HG03064 (cell line): ENCODE measurements around the gene TAAR6.
"Not testable (repeated sequence)": the region's sequence is repeated elsewhere in the genome, so short reads cannot be mapped to it uniquely, and the experiment has no call there.

Source experiments
- ATAC-seq: cut with Tn5 transposase; IDR thresholded peaks from one replicate; pipeline ENCODE4 v1.9.1; 2021; ENCODE audit warnings: low read depth; ENCODE audit not compliant: unreplicated experiment

The TAAR6 gene, protein sequence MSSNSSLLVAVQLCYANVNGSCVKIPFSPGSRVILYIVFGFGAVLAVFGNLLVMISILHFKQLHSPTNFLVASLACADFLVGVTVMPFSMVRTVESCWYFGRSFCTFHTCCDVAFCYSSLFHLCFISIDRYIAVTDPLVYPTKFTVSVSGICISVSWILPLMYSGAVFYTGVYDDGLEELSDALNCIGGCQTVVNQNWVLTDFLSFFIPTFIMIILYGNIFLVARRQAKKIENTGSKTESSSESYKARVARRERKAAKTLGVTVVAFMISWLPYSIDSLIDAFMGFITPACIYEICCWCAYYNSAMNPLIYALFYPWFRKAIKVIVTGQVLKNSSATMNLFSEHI

DNA sequence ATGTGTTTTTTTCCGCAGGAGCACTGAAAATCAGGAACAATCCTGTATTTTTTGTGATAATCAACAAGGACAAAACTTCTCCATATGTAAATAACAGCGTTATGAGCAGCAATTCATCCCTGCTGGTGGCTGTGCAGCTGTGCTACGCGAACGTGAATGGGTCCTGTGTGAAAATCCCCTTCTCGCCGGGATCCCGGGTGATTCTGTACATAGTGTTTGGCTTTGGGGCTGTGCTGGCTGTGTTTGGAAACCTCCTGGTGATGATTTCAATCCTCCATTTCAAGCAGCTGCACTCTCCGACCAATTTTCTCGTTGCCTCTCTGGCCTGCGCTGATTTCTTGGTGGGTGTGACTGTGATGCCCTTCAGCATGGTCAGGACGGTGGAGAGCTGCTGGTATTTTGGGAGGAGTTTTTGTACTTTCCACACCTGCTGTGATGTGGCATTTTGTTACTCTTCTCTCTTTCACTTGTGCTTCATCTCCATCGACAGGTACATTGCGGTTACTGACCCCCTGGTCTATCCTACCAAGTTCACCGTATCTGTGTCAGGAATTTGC is at the start of gene TAAR6:
TAAR6 (plus strand) TSS at position 102 of the 557 bp plus-strand sequence; CDS start at position 102, 0 bp downstream.
- ATAC-seq: no peak

DNA sequence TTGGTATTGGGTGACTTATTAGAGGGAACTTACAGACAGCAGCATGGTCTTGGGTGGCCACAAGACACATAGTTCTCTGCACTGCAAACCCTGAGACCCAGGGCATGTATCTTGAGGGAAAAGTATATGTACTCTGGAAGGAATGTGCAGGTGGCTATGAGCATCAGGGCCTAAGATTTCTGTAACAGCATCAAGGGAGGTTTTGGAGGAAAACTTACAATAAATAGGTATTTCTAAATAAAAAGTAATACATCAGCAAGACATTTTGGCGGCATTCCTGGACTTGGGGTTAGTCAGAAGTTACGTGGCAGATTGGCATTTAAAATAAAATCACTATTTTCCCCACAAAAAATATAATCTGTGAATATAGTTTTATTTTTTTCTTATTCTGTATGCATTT is 49.2 kb upstream of the TAAR6 start:
- no peak for ATAC-seq

DNA sequence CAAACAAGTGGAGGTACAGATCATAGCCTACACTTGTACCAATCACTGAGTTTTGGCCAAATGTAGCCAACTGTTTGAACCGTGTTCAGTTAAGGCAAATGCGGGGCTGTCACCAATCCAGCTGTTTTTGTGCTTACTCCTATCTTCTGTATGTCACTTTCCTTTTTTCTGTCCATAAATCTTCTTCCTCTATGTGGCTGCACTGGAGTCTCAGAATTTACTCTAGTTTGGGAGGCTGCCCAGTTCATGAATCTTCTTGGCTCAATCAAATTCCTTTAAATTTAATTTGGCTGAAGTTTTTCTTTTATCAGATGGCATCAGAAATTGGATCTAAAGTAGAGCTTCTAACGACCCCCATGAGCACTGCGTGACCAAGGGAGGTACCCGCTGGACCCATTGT is 45.5 kb upstream of the TAAR6 start:
- ATAC-seq: no peak

DNA sequence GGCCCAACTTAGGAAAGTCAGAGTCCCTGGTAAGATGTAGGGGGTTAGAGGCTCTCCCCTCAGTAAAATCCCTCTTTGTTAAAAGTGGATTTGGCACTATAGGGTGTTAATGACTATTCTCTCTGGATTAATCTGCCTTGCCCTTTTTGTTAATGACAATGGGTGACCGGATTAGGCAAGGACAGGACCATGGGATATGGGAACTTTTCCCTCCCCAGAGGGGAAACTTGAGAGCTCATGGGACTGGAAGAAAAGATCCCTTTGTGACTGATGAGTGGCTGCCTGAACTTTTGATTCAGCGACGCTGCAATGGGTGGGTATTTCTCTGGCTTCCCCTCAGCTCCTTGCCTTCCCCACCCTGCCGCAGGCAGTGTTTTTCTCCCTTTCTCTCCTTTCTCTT is 44.3 kb upstream of the TAAR6 start:
- ATAC-seq: no peak

DNA sequence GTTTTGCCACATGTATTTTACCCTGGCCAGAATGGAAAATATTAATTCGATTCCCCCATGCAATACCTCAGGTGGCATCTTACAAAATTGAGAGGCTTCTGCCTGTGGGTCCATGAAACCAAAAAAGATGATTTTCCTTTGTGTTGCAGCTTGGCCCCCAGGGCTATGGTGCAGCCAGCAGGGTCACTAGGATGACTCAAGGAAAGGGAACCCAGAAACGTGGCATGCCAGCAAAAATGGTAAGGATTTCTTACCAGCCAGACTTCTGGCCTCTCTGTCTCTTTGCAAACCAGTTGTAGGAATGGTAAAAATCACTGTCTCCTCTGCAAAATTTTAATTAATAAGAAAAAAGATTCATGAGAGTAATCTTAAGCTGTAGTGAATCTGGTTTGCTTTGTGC is 43.7 kb upstream of the TAAR6 start:
- no peak for ATAC-seq

DNA sequence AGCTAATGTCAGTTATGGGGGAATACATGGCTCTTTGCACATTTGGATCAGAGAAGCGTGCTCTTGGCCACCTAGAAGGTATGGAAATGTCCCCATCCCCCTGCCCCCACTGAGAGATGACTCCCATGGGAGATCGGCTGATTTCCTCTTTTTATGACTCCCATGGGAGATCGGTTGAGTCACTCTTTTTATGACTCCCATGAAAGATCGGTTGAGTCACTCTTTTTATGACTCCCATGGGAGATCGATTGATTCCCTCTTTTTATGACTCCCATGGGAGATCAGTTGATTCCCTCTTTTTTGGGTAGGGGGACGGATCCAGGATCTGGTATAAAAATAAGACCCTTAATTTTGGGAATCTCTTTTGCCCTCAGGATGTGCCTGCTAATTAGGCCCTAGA is 42.3 kb upstream of the TAAR6 start:
- no peak for ATAC-seq

DNA sequence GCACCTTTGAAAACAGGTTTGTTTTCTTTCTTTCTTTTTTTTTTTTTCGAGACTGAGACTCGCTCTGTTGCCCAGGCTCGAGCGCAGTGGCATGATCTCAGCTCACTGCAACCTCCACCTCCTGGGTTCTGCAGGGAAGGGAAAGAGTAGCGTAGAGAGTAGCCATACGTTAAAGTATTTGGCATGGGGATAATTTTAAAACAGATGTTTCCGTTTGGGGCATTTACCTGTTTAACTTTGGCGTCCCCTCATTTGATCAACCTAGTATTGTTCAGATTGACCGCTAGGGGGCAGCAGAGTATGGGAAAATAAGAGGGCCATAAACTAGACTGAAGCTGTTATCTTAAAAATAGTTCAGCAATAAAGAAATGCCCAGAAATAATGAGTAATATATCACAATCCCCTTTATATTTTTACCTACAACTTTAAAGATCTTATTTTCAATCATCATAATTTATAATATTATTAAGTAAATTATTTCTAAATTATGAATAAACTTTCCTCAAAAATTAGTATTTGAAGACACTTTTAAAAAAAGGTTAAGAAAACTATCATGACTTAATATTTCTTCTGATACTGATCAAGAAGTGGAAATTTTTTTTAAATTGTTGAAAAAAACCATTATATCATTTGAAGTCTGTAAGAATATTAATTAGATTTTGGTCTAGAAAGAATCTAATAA is 39.7 kb upstream of the TAAR6 start:
- ATAC-seq: peak; percentile 85

DNA sequence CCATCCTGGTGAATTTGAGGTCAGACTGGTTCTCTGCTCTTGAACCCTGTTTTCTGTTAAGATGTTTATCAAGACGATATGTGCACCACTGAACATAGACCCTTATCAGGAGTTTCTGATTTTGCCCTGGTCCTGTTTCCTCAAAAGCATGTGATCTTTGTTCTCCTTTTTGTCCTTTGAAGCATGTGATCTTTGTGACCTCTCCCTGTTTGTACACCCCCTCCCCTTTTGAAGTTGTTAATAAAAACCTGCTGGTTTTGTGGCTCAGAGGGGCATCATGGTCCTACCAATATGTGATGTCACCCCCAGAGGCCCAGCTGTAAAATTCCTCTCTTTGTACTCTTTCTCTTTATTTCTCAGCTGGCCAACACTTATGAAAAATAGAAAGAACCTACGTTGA is 35.6 kb upstream of the TAAR6 start:
- not testable (repeated sequence) for ATAC-seq

DNA sequence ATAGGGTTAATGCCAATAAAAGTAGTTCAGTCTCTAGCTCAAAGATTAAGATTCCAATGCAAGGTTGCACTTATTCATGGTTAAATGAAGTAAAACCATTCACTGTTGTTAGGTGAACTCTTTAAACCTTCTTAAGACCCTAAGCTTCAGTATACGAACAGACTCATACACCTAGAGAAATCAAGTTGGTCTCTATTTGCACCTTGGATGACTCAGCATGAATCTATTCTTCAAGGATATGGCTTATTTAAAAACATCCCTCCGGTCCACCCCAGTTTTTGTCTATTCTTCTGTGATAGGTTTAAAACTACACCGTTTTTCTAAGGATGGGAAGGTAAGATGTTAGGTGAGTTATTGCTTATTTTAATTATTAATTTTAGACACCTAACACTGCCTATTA is 33.0 kb upstream of the TAAR6 start:
- ATAC-seq: no peak

DNA sequence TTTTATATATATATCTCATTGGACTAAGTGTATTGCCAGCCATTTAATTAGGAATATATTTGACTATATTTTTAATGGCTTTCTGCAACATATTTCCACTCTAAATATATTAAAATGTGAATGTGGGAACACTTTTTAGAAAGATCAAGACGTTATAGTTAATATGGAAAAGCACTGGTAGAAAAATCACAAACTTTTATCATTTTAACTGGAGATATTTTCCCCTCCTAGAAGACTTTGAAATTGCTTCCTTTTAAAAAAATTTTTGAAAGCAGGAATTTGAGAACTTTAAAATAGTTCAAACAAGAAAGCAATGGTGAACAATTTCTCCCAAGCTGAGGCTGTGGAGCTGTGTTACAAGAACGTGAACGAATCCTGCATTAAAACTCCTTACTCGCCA is 32.1 kb upstream of the TAAR6 start, which contains the start of gene TAAR9:
TAAR9 (plus strand) TSS at position 301 of the 400 bp plus-strand sequence; CDS start at position 314, 13 bp downstream.
- ATAC-seq: no peak

DNA sequence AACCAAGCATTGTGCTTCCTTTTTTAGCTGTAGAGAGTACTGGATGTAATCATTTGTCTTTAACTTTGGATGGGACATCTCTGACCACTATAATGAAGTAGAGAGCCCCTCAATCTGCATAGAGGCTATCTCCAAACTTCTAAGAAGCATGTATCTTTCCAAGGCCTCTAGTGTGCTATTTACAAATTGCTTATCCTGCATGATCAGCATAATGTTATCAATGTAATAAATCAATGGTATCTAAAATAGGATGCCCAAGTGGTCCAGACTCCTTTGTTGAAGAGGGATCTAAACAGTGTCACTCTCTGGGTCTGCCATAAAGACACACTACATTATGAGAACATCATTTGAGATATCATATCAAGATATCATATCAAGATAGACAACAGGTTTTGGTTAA is 25.3 kb upstream of the TAAR6 start:
- ATAC-seq: no peak

DNA sequence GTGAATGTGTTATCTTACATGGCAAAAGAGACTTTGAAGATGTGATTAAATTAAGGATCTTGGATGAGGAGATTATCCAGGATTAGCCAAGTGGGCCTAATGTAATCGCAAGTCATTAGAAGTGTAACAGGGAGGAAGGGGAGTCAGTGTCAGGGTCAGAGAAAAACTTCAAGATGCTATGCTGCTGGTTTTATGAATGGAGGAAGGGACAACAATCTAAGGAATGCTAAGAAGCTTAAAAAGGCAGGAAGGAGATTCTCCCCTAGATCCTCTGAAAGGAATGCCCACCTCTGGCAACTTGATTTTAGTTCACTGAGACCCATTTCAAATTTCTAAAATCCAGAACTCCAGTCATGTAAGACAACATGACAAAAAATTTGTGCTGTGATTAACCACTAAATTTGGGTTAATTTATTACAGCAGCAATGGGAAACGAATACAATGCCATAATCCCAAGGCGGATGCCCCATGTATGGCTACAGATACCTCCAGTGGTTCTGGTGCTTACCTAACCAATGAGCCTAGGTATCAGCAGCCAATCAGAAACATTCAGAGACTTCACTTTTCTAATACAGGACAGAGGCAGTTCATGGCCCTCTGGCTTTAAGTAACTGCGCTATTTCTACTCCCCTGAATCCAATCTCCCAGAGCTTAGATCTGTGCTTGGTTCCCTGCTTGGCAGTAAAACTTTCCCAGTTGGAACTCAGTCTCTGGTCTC is 21.2 kb upstream of the TAAR6 start:
- ATAC-seq: no peak

DNA sequence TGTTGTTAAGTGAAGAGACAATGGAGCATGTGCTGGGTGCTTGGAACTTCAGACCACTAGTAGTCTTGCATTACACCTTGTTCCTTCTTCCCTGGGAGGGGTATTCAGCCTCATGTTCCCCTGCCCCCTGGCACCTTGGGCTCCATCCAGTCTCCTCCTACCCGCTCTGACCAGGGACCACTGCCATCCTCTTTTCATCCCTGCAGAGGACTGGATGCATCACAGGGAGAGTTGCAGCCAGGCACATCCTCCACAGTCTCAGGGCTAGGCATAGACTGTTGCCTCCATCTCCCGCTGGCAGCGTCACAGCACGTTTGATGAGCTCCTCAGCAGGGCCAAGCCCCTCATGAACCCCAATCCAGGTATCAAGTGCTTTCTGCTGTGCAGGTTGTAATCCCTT is 18.9 kb upstream of the TAAR6 start:
- ATAC-seq: no peak

DNA sequence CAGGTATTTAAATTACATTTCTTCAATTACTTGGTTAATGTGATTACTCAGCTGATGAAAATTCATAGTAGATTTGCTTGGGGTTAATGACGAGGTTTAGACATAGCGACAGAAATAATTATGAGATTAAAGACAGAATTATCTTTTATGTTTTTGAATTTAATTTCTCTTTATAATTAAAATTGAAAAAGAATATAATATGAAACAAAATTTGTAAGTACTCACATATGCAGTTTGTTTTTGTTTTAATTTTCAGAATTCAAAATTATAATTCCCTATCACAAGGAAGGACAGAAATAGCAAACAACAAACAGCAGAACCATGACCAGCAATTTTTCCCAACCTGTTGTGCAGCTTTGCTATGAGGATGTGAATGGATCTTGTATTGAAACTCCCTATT is 17.8 kb upstream of the TAAR6 start, which contains the start of gene TAAR8:
TAAR8 (plus strand) TSS at position 301 of the 400 bp plus-strand sequence; CDS start at position 322, 21 bp downstream.
- no peak for ATAC-seq

DNA sequence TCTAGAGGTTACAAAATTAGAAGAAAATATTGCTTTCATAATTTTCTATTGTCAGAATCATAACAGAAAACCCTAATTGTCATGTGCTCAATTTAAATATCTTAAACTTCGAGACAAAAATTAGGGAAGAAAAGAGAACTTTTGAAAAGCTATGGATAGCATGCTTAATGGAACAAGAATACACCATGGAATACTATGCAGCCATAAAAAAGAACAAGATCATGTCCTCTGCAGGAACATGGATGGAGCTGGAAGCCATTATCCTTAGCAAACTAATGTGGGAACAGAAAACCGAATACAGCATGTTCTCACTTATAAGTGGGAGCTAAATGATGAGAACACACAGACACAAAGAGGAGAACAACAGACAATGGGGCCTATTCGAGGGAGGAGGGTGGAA is 10.0 kb upstream of the TAAR6 start:
- not testable (repeated sequence) for ATAC-seq

DNA sequence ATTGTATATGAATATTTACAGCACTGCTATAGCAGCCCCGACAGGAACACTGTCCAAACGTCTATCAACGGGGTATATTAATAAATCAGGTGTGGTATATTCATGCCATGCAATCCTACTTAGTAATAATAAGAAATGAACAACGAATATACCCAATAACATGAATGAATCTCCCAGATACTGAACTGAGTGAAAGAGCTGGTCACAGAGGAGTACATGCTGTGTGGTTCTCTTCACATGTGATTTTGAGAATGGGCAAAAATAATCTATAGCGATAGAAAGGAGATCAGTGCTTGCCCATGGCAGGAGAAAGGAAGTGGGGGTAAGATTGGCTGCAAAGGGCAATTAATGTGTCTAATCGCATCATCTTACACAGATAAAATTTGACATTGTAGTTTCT is 3.7 kb upstream of the TAAR6 start:
- ATAC-seq: no peak

DNA sequence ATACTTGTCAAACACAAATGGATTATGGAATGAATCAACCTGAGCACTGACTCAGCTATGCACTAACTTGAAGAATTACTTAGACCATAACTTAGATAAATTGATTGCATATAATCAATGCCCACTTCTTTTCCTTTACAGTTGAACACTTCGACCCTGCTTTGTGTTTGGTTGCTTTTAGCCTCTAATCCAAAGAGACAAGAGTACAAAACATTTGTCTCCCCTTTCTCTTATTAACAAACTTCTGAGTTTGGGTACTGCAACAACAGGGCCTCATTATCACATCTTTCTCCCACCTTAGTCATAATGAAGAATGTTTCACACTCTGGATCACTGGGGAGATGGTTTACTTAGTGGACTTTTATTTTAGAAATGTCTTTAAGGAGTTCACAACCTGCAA is 2.6 kb upstream of the TAAR6 start:
- no peak for ATAC-seq

DNA sequence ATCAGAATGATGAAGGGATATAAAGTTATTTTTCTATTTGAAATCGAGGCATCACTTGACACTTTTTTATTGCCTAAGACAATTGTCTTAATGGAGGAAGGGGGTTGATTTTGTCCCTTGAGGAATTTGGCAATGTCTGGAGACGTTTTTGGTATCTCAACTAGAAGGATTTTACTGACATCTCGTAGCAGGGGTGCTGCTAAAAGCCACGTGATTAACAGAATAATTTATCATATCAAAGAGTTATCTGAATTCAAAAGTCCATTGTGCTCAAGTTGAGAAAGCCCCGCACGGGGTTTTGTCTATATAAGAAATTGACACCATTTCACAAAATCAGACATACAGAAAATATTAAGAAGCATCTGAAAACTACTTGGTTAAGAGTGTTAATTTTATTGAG is 1.5 kb upstream of the TAAR6 start:
- ATAC-seq: no peak

DNA sequence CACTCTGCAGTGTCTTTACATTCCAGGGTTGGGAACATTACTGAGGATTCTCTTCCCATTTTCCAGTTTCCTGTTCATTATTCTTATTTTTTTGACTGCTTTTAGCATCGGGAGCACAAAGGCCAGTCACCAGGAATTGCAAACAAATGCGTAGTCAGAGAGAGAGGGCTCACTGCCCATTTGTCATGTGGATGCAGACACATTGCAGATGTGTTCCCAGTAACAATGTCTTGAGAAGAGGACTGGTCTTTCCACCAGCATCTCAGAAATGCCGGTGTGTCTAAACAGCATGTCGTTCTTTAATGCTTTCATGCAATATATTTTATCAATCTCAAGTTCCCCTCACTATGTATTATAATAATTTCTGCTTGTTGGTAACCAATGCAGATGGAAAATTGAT is 952 bp upstream of the TAAR6 start:
- no peak for ATAC-seq

DNA sequence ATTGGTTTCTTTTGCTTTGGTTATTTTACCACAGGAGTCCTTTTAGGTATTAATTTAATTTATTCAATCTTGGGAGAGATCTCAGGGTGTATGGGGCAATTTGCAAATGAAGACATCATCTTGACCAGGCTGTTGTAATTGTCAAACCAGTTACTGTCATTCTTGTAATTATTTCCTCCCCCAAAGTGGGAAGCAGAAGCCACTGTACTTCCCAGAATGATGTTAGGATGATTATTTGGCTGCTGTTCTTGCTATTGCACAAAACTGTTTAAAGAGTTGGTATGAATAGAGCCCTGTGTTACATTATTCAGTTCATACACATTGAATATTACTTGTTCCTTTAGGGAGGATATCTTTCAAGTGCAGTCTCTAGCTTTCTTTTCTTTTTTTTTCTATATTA is 1.7 kb downstream of the TAAR6 start:
- no peak for ATAC-seq

DNA sequence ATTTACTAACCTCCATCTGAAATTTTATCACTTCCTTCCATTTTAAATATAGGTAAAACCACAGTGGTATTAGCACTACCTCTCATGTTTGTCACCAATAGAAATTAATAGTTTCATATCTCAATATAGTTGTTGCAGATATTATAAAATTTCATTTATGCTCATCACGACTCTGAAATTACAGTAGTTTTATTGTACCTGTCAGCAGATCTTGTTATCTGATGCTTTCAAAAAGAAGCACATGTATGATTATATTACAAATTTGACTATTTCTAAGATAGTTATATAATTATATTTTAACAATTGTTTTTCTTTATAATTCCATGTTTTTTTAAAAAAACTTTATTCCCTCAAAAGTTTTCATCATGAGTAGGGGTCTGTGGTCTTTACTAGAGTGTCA is 14.6 kb downstream of the TAAR6 start:
- ATAC-seq: no peak
